ENCODE results near the gene ANO3. TPM values are rescaled to one million over a fixed set of nuclear protein-coding genes. Genes with fewer than 3 reads are reported as not detected.

The ANO3 gene
- total RNA-seq, 2 experiments from 2014 or later = not detected

GRCh38 chr11:26665946-26666345, 334.0 kb downstream of the ANO3 start:
- Mint-ChIP-seq H3K27ac (no peak overlapping the region), H3K36me3 (ENCODE audit: low read depth) (no peaks in the 10 kb centered on the region), H3K9me3 (no peaks in the 10 kb centered on the region), H3K27me3 (no peaks in the 10 kb centered on the region), H3K4me3 (no peak overlapping the region), H3K4me1 (no peaks in the 10 kb centered on the region)
- POLR2A ChIA-PET = no interaction called here
- CTCF ChIA-PET = no interaction called here
- DNase-seq = no peak

GRCh38 chr11:26675233-26675928, 343.5 kb downstream of the ANO3 start:
- peaks cover 2% of the 10 kb centered on the region for H3K9me3 Mint-ChIP-seq
- no peaks in the 10 kb centered on the region for H3K27me3 Mint-ChIP-seq
- H3K4me3 Mint-ChIP-seq = no peak overlapping the region
- DNase-seq = no peak
- POLR2A ChIA-PET = no interaction called here
- CTCF ChIA-PET = no interaction called here
- no peaks in the 10 kb centered on the region for H3K36me3 Mint-ChIP-seq (ENCODE audit: low read depth)
- H3K4me1 Mint-ChIP-seq = no peaks in the 10 kb centered on the region
- no peak overlapping the region for H3K27ac Mint-ChIP-seq

GRCh38 chr11:26676641-26677040, 344.7 kb downstream of the ANO3 start:
- POLR2A ChIA-PET = no interaction called here
- CTCF ChIA-PET = no interaction called here
- no peaks in the 10 kb centered on the region for H3K27me3 Mint-ChIP-seq
- peaks cover 2% of the 10 kb centered on the region for H3K9me3 Mint-ChIP-seq
- H3K36me3 Mint-ChIP-seq (ENCODE audit: low read depth) = no peaks in the 10 kb centered on the region
- H3K4me1 Mint-ChIP-seq = no peaks in the 10 kb centered on the region
- no peak overlapping the region for H3K27ac Mint-ChIP-seq
- H3K4me3 Mint-ChIP-seq = no peak overlapping the region
- no peak for DNase-seq

DNA sequence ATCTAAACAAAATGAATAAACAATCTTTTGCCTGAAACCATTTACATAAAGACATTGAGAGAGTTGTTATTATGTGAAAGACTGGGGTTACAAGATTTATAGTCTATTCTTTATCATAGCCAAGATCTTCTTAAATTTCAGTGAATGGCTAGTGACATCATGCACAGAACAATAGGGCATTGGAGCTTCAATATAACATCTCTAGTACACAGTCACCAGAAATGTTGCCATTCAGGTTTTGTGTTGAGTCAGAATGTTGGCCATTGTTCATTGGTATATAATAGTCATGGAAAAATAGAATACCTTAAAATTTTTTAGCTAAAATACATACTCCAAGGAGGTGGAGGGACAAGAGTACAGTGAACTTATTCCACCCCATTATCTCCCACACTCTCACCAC, 345.6 kb downstream of the ANO3 start:
- H3K36me3 Mint-ChIP-seq (ENCODE audit: low read depth) = no peaks in the 10 kb centered on the region
- no peak overlapping the region for H3K27ac Mint-ChIP-seq
- DNase-seq = no peak
- H3K4me1 Mint-ChIP-seq = no peaks in the 10 kb centered on the region
- no peaks in the 10 kb centered on the region for H3K9me3 Mint-ChIP-seq
- ChIA-PET CTCF (no interaction called here), POLR2A (no interaction called here)
- H3K27me3 Mint-ChIP-seq = no peaks in the 10 kb centered on the region
- H3K4me3 Mint-ChIP-seq = no peak overlapping the region

- no peaks in the 10 kb centered on the region for H3K36me3 Mint-ChIP-seq (ENCODE audit: low read depth)
- H3K27me3 Mint-ChIP-seq = no peaks in the 10 kb centered on the region
- no peaks in the 10 kb centered on the region for H3K4me1 Mint-ChIP-seq
- CTCF ChIA-PET = no interaction called here
- POLR2A ChIA-PET = no interaction called here
- no peak for DNase-seq
- no peak overlapping the region for H3K4me3 Mint-ChIP-seq
- H3K9me3 Mint-ChIP-seq = peaks cover 1% of the 10 kb centered on the region
- no peak overlapping the region for H3K27ac Mint-ChIP-seq
Measured at GRCh38 chr11:26687351-26687750, 355.4 kb downstream of the ANO3 start.

GRCh38 chr11:26688701-26689100, 356.8 kb downstream of the ANO3 start:
- Mint-ChIP-seq H3K27ac (no peak overlapping the region), H3K9me3 (peaks cover 1% of the 10 kb centered on the region), H3K36me3 (ENCODE audit: low read depth) (no peaks in the 10 kb centered on the region), H3K4me3 (no peak overlapping the region), H3K4me1 (no peaks in the 10 kb centered on the region), H3K27me3 (no peaks in the 10 kb centered on the region)
- DNase-seq = no peak
- ChIA-PET CTCF (no interaction called here), POLR2A (no interaction called here)

GRCh38 chr11:26696330-26696729, 364.4 kb downstream of the ANO3 start:
- Mint-ChIP-seq H3K27me3 (no peaks in the 10 kb centered on the region), H3K9me3 (no peaks in the 10 kb centered on the region), H3K36me3 (ENCODE audit: low read depth) (no peaks in the 10 kb centered on the region), H3K4me3 (no peak overlapping the region), H3K4me1 (no peaks in the 10 kb centered on the region), H3K27ac (no peak overlapping the region)
- POLR2A ChIA-PET = no interaction called here
- CTCF ChIA-PET = no interaction called here
- no peak for DNase-seq

DNA sequence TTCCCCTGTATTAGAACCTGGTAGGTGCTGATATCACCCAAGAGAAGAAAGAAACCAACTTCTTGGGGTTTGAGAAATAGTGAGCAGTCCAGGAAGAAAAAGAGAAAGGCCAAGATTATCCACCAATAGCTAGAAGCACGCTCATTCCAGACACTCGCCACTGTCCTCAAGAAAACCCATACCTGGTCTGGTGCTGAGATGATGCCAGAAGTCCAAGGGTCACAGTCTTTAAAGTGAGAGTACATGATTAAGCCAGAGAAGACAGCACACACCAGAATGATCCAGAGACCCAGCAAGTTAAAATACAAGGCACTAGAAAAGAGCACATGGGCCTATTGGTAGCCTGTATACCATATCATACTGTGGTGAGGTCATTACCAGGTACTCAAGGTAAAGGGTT, 366.3 kb downstream of the ANO3 start:
- Mint-ChIP-seq H3K27me3 (no peaks in the 10 kb centered on the region), H3K4me3 (no peak overlapping the region)

DNA sequence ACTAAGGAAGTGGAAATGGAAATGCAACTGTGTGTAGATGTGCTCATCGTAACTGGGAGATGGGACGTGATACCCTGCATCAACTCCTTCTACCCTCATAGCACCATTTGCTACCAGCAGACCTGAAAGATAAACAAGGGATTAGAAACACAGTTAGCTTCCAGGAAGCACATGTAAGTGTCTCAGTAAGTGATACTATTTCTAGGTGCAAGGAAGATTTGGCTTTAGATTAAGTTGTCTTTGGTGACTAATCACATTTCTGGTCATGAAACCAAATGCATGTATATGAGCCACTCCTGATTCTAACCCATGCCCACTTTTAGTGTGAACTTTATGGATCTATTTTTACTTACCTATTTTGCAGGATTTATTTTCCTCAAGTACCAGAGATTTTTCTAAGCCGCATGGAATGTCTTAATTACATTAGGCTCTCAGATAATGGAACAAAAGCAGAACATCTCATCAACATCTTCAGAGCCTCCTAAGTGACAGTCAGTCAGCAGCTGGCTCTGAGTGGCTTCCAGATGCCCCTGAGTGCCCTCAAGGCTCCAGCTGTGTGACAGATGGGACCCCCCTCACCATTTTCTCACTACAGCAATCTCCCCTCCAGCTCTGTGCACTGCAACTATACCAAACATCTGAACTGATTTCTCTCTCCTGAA, 368.8 kb downstream of the ANO3 start:
- H3K36me3 Mint-ChIP-seq (ENCODE audit: low read depth) = no peaks in the 10 kb centered on the region
- no peak overlapping the region for H3K27ac Mint-ChIP-seq
- no peak overlapping the region for H3K4me3 Mint-ChIP-seq
- no peaks in the 10 kb centered on the region for H3K4me1 Mint-ChIP-seq
- DNase-seq = no peak
- H3K9me3 Mint-ChIP-seq = no peaks in the 10 kb centered on the region
- no peaks in the 10 kb centered on the region for H3K27me3 Mint-ChIP-seq
- ChIA-PET POLR2A (no interaction called here), CTCF (no interaction called here)

More for the DNA sequence above, 366.3 kb downstream of the ANO3 start:
- CTCF ChIA-PET = no interaction called here
- POLR2A ChIA-PET = no interaction called here
- no peaks in the 10 kb centered on the region for H3K4me1 Mint-ChIP-seq
- DNase-seq = no peak
- H3K36me3 Mint-ChIP-seq (ENCODE audit: low read depth) = no peaks in the 10 kb centered on the region
- no peak overlapping the region for H3K27ac Mint-ChIP-seq
- no peaks in the 10 kb centered on the region for H3K9me3 Mint-ChIP-seq

- no peaks in the 10 kb centered on the region for H3K9me3 Mint-ChIP-seq
- no peak overlapping the region for H3K4me3 Mint-ChIP-seq
- no peaks in the 10 kb centered on the region for H3K27me3 Mint-ChIP-seq
- no peaks in the 10 kb centered on the region for H3K4me1 Mint-ChIP-seq
- H3K36me3 Mint-ChIP-seq (ENCODE audit: low read depth) = no peaks in the 10 kb centered on the region
- H3K27ac Mint-ChIP-seq = no peak overlapping the region
- CTCF ChIA-PET = no interaction called here
- POLR2A ChIA-PET = no interaction called here
- no peak for DNase-seq
Measured at GRCh38 chr11:26702406-26702805, 370.5 kb downstream of the ANO3 start.

- ChIA-PET CTCF (no interaction called here), POLR2A (no interaction called here)
- Mint-ChIP-seq H3K4me3 (no peak overlapping the region), H3K36me3 (ENCODE audit: low read depth) (no peaks in the 10 kb centered on the region), H3K27ac (no peak overlapping the region), H3K27me3 (no peaks in the 10 kb centered on the region), H3K4me1 (no peaks in the 10 kb centered on the region), H3K9me3 (no peaks in the 10 kb centered on the region)
- DNase-seq = no peak
Measured at GRCh38 chr11:26703411-26704191, 371.7 kb downstream of the ANO3 start.

- Mint-ChIP-seq H3K27ac (no peak overlapping the region), H3K4me3 (no peak overlapping the region), H3K9me3 (no peaks in the 10 kb centered on the region), H3K27me3 (no peaks in the 10 kb centered on the region), H3K4me1 (no peaks in the 10 kb centered on the region), H3K36me3 (ENCODE audit: low read depth) (no peaks in the 10 kb centered on the region)
- DNase-seq = no peak
- CTCF ChIA-PET = no interaction called here
- POLR2A ChIA-PET = no interaction called here
Measured at GRCh38 chr11:26704249-26704648, 372.3 kb downstream of the ANO3 start.

- POLR2A ChIA-PET = no interaction called here
- Mint-ChIP-seq H3K4me3 (no peak overlapping the region), H3K27me3 (no peaks in the 10 kb centered on the region), H3K9me3 (no peaks in the 10 kb centered on the region), H3K27ac (no peak overlapping the region), H3K4me1 (no peaks in the 10 kb centered on the region), H3K36me3 (ENCODE audit: low read depth) (no peaks in the 10 kb centered on the region)
- no peak for DNase-seq
- CTCF ChIA-PET = no interaction called here
Measured at GRCh38 chr11:26706181-26706580, 374.3 kb downstream of the ANO3 start.
